Neutrophil (primary cell): ENCODE measurements around the gene DDI2.

Experiments
- H3K27ac ChIP-seq: fragments of 200-600 bp; sonication (generic); 2 replicates; pipeline ENCODE4 v1.5.1; 2016; ENCODE audit warnings: mild to moderate bottlenecking, moderate library complexity
- H3K27me3 ChIP-seq: fragments of 200-600 bp; sonication (generic); 2 replicates; pipeline ENCODE4 v1.6.0; 2016; ENCODE audit warnings: mild to moderate bottlenecking
- H3K36me3 ChIP-seq: fragments of 200-600 bp; sonication (generic); 2 replicates; pipeline ENCODE4 v1.5.1; 2017
- H3K4me1 ChIP-seq, 2 experiments: fragments of 200-600 bp in 1 of 2; sonication (generic) in 1 of 2; 1 replicate in 1 of 2; 2 replicates in 1 of 2; pipeline versions ENCODE4 v1.5.1 to v1.6.1; 2013 to 2016; ENCODE audit warnings: low read depth in 1 of 2, low read length in 1 of 2, mild to moderate bottlenecking in 1 of 2, moderate library complexity in 1 of 2; ENCODE audit not compliant: control insufficient read depth in 1 of 2, insufficient read depth in 1 of 2
- H3K4me3 ChIP-seq, 2 experiments: fragments of 200-600 bp in 1 of 2; sonication (generic) in 1 of 2; 1 replicate in 1 of 2; 2 replicates in 1 of 2; pipeline ENCODE4 v1.5.1; 2013 to 2016; ENCODE audit warnings: low read depth in 1 of 2, low read length in 1 of 2, mild to moderate bottlenecking in 1 of 2, moderate library complexity in 1 of 2
- H3K9me3 ChIP-seq: fragments of 200-600 bp; sonication (generic); 2 replicates; pipeline ENCODE4 v1.5.1; 2016
- TF ChIP-seq, protein P1 (sequence below): fragments of 200-600 bp; sonication (generic); IDR thresholded peaks from 2 replicates; pipeline ENCODE4 v1.5.1; 2016; ENCODE audit warnings: antibody characterized with exemption

Gene DDI2

DNA sequence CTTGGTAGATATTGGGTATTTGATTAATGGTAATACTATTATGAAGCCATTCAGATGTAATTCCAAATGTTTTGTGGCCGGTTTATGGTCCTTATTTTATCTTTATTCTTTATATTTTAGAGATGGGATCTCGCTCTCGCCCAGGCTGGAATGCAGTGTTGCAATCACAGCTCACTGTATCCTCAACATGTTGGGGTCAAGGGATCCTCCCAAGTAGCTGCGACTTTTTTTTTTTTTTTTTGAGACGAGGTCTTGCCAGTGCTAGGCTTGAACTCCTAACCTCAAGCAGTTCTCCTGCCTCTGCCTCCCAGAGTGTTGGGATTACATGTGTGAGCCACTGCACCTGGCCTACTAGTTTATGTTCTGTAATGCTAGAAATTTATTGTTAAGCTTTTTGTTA is 4.7 kb downstream of the DDI2 start:
- Histone ChIP-seq H3K4me1 (peaks cover 16 to 23% of the 10 kb centered on the region in 2 experiments), H3K36me3 (peaks cover 5% of the 10 kb centered on the region), H3K27ac (no peak overlapping the region), H3K9me3 (no peaks in the 10 kb centered on the region), H3K4me3 (no peak overlapping the region), H3K27me3 (no peaks in the 10 kb centered on the region)
- TF ChIP-seq, protein P1, sequence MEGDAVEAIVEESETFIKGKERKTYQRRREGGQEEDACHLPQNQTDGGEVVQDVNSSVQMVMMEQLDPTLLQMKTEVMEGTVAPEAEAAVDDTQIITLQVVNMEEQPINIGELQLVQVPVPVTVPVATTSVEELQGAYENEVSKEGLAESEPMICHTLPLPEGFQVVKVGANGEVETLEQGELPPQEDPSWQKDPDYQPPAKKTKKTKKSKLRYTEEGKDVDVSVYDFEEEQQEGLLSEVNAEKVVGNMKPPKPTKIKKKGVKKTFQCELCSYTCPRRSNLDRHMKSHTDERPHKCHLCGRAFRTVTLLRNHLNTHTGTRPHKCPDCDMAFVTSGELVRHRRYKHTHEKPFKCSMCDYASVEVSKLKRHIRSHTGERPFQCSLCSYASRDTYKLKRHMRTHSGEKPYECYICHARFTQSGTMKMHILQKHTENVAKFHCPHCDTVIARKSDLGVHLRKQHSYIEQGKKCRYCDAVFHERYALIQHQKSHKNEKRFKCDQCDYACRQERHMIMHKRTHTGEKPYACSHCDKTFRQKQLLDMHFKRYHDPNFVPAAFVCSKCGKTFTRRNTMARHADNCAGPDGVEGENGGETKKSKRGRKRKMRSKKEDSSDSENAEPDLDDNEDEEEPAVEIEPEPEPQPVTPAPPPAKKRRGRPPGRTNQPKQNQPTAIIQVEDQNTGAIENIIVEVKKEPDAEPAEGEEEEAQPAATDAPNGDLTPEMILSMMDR, result no peak

DNA sequence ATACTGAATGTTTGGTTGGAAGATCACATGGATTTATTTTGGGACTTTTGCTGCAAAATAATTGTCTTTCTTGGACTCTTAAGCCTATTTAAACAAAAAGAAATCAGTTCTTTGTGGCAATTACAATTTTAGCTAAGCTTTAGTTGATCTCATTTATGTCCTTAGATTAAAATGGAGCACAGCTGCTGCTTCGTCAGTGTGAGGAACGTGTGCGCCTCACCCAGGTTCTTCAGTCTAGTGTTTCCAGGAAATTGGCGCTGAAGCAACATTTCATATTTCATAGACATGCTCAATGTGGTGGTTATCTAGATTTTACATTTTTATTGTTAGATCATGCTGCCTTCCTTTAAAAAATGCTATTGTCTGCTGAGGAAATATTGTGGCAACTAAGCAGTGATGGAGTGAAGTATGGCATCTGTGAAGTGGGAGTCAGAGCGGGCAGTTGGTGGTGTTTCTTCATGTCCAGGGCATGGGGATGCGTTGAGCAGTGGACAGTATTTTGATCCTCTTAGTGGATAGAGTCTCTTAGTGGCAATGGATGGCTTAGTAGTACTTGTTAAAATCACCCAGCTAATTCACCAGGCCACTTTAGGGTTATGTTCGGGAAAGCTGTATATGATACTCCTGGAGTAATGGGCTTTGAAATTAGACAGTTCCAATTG is 5.6 kb downstream of the DDI2 start:
- TF ChIP-seq, protein P1, result no peak

DNA sequence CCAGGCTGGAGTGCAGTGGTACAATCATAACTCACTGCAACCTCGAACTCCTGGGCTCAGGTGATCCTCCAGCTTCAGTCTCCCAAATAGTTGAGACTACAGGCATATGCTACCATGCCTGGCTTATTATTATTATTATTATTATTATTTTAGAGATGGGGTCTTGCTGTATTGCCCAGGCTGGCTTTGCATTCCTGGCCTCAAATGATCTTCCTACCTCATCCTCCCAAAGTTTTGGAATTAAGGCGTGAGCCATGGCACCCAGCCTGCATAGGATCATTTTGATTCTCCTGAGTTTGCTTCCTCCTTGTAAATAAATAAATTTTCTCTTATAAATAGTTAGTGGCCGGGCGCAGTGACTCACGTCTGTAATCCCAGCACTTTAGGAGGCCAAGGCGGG is 6.2 kb downstream of the DDI2 start:
- Histone ChIP-seq H3K9me3 (no peaks in the 10 kb centered on the region), H3K36me3 (peaks cover 13% of the 10 kb centered on the region), H3K27me3 (no peaks in the 10 kb centered on the region), H3K4me1 (peaks cover 7 to 14% of the 10 kb centered on the region in 2 experiments), H3K27ac (no peak overlapping the region), H3K4me3 (no peak overlapping the region)
- TF ChIP-seq, protein P1, result no peak

More for the DNA sequence above, 5.6 kb downstream of the DDI2 start:
- Histone ChIP-seq H3K27me3 (no peaks in the 10 kb centered on the region), H3K36me3 (peaks cover 13% of the 10 kb centered on the region), H3K4me3 (no peak overlapping the region), H3K4me1 (peaks cover 12 to 20% of the 10 kb centered on the region in 2 experiments), H3K9me3 (no peaks in the 10 kb centered on the region), H3K27ac (no peak overlapping the region)

- TF ChIP-seq, protein P1, result no peak
- Histone ChIP-seq H3K27ac (no peak overlapping the region), H3K27me3 (no peaks in the 10 kb centered on the region), H3K4me1 (peaks cover 0 to 6% of the 10 kb centered on the region in 2 experiments), H3K4me3 (no peak overlapping the region), H3K36me3 (peaks cover 13% of the 10 kb centered on the region), H3K9me3 (no peaks in the 10 kb centered on the region)
These were observed 7.0 kb downstream of the DDI2 start for GRCh38 chr1:15624133-15624714.

DNA sequence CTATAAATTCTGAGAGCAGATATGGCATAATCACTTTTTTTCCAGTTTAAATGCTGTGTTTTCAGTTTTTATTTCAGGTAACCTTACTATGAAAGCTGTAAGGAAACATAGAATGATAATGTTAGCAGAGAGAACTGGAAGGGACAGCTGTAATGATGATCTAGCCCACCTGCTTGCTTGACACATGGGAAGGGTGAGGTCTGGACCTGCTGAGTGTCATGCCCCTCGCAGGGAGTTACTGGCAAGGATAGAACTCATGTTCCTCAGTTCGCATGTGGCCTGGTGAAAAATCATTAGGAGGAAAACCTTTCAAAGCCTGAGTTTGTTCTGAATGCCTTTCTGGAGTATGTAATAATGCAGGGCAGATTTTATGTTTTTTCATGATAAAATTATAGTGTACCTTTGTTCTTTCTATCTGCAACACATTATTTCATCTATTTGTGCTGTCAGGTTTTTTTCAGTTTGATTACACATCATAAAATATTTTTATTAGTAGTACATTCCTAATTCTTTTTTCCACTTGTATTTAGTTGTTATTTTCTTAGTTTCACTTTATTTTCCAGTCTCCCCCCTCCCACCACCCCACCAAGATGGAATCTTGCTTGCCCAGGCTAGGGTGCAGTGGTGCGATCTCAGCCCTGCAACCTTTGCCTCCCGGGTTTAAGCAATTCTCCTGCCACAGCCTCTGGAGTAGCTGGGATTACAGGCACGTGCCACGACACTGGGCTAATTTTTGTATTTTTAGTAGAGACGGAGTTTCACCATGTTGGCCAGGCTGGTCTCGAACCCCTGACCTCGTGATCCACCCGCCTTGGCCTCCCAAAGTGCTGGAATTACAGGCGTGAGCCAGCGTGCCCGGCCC is 8.0 kb downstream of the DDI2 start:
- H3K36me3 ChIP-seq, result peaks cover 16% of the 10 kb centered on the region
- no peak overlapping the region for H3K27ac ChIP-seq
- H3K27me3 ChIP-seq, result no peaks in the 10 kb centered on the region
- TF ChIP-seq, protein P1, result no peak
- no peak overlapping the region for H3K4me3 ChIP-seq
- H3K4me1 ChIP-seq, result peaks cover 0 to 6% of the 10 kb centered on the region in 2 experiments
- no peaks in the 10 kb centered on the region for H3K9me3 ChIP-seq
